ENCODE measurements around the gene LONRF2.

DNA sequence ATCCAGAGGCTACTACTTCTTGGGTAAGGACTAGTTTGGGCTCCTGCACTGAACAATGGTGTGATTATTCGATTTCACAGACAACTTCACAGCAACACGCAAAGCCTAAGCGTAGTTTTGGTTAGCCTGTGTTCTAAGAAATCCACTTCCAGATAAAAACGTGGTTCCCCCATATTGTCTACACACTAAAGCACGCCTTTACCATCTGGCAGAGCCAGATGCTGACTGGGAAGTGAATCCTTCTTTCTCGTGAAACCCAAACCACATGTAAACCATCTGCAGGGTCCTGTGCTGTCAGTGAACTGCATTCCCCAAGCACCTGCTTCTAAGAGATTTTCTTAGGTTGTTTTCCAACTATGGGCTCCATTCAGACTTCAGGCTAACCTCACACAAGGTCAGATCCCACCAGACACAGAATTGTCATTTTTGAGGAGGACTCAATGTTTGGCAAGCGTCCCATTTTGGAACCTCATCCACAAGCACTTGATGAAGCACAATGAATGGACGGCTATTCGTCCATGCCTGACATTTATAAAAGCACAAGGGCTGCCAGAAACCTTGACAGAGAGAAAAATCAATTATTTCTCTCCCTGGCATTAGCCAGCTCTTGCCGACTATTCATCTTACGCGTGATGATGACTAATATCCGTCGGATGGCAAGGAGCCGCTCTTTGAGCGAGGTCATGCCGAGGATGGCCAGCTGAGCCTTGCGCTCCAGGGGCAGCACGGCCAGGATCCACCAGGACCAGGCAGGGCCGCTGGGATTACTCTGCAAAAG lies 38.4 kb downstream of the LONRF2 start:
- TF ChIP-seq, protein P1, sequence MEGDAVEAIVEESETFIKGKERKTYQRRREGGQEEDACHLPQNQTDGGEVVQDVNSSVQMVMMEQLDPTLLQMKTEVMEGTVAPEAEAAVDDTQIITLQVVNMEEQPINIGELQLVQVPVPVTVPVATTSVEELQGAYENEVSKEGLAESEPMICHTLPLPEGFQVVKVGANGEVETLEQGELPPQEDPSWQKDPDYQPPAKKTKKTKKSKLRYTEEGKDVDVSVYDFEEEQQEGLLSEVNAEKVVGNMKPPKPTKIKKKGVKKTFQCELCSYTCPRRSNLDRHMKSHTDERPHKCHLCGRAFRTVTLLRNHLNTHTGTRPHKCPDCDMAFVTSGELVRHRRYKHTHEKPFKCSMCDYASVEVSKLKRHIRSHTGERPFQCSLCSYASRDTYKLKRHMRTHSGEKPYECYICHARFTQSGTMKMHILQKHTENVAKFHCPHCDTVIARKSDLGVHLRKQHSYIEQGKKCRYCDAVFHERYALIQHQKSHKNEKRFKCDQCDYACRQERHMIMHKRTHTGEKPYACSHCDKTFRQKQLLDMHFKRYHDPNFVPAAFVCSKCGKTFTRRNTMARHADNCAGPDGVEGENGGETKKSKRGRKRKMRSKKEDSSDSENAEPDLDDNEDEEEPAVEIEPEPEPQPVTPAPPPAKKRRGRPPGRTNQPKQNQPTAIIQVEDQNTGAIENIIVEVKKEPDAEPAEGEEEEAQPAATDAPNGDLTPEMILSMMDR (IDR thresholded peaks at IDR 0.05), result no peak
- TF ChIP-seq EP300 (IDR thresholded peaks at IDR 0.05) (no peak), POLR2AphosphoS5 (IDR thresholded peaks at IDR 0.05) (no peak)
